Trophoblast cell (in vitro differentiated cells and primary cell): Measurements from ENCODE around the gene CFAP119.

Source experiments
- DNase-seq, 2 donors: peaks; one replicate each; pipeline ENCODE4 v3.0.0-alpha.2; 2016
- H2AFZ ChIP-seq: 2 replicates; pipeline ENCODE4 v1.6.1; 2013; ENCODE audit warnings: low read length, moderate library complexity, mild to moderate bottlenecking; ENCODE audit not compliant: insufficient read depth, poor library complexity
- H2AK5ac ChIP-seq: 2 replicates; pipeline ENCODE4 v1.6.1; 2013; ENCODE audit warnings: mild to moderate bottlenecking, low read length
- H2BK120ac ChIP-seq: 2 replicates; pipeline ENCODE4 v1.6.1; 2013; ENCODE audit warnings: low read length, mild to moderate bottlenecking, moderate library complexity; ENCODE audit not compliant: insufficient read depth, poor library complexity
- H2BK12ac ChIP-seq: 2 replicates; pipeline ENCODE4 v1.6.1; 2013; ENCODE audit warnings: mild to moderate bottlenecking, low read length, moderate library complexity
- H2BK5ac ChIP-seq: 2 replicates; pipeline ENCODE4 v1.6.1; 2013; ENCODE audit warnings: low read length, low read depth, moderate library complexity, mild to moderate bottlenecking; ENCODE audit not compliant: poor library complexity
- H3K14ac ChIP-seq: 2 replicates; pipeline ENCODE4 v1.6.1; 2013; ENCODE audit warnings: mild to moderate bottlenecking, low read length
- H3K18ac ChIP-seq: 2 replicates; pipeline ENCODE4 v1.6.1; 2013; ENCODE audit warnings: mild to moderate bottlenecking, low read length
- H3K23ac ChIP-seq: 2 replicates; pipeline ENCODE4 v1.6.1; 2013; ENCODE audit warnings: low read length
- H3K27ac ChIP-seq: 2 replicates; pipeline ENCODE4 v1.5.1; 2013; ENCODE audit warnings: low read depth, mild to moderate bottlenecking, inconsistent platforms, low read length, moderate library complexity
- H3K27me3 ChIP-seq: 2 replicates; pipeline ENCODE4 v1.6.1; 2013; ENCODE audit warnings: inconsistent platforms, mild to moderate bottlenecking, low read length, moderate library complexity; ENCODE audit not compliant: insufficient read depth
- H3K36me3 ChIP-seq, 2 experiments: 1 replicate in 1 of 2; 2 replicates in 1 of 2; pipeline ENCODE4 v1.6.1; 2013; ENCODE audit warnings: low read length in 2 of 2, mild to moderate bottlenecking in 2 of 2, moderate library complexity in 1 of 2; ENCODE audit not compliant: insufficient read depth in 2 of 2, control insufficient read depth in 1 of 2
- H3K4ac ChIP-seq: 2 replicates; pipeline ENCODE4 v1.6.1; 2013; ENCODE audit warnings: low read depth, mild to moderate bottlenecking, low read length, moderate library complexity
- H3K4me1 ChIP-seq, 2 experiments: 1 replicate in 1 of 2; 2 replicates in 1 of 2; pipeline ENCODE4 v1.6.1; 2013; ENCODE audit warnings: low read length in 2 of 2, mild to moderate bottlenecking in 2 of 2, moderate library complexity in 1 of 2; ENCODE audit not compliant: insufficient read depth in 2 of 2, control insufficient read depth in 1 of 2
- H3K4me2 ChIP-seq: 2 replicates; pipeline ENCODE4 v1.6.1; 2013; ENCODE audit warnings: inconsistent platforms, mild to moderate bottlenecking, low read length, moderate library complexity
- H3K4me3 ChIP-seq: 2 replicates; pipeline ENCODE4 v1.5.1; 2013; ENCODE audit warnings: mild to moderate bottlenecking, low read depth, low read length, inconsistent platforms
- H3K79me1 ChIP-seq: one replicate; pipeline ENCODE4 v1.6.1; 2013; ENCODE audit warnings: low read length
- H3K79me2 ChIP-seq: 2 replicates; pipeline ENCODE4 v1.6.1; 2013; ENCODE audit warnings: low read length, mild to moderate bottlenecking; ENCODE audit not compliant: control insufficient read depth, insufficient read depth, poor library complexity
- H3K9ac ChIP-seq: 2 replicates; pipeline ENCODE4 v1.6.1; 2013; ENCODE audit warnings: mild to moderate bottlenecking, low read length
- H3K9me3 ChIP-seq: 2 replicates; pipeline ENCODE4 v1.6.1; 2013; ENCODE audit warnings: low read depth, mild to moderate bottlenecking, control low read depth, inconsistent platforms, low read length; ENCODE audit not compliant: insufficient read depth
- H4K12ac ChIP-seq: 2 replicates; pipeline ENCODE4 v1.6.1; 2013; ENCODE audit warnings: low read depth, mild to moderate bottlenecking, low read length, moderate library complexity
- H4K8ac ChIP-seq: 2 replicates; pipeline ENCODE4 v1.6.1; 2013; ENCODE audit warnings: low read depth, mild to moderate bottlenecking, low read length, moderate library complexity
- H4K91ac ChIP-seq: one replicate; pipeline ENCODE4 v1.6.1; 2013; ENCODE audit warnings: low read depth, mild to moderate bottlenecking, low read length, moderate library complexity
- WGBS: extraction: QIAGEN DNeasy Blood & Tissue Kit; methylation state at CpG from one replicate; pipeline ENCODE4 v1.1.7; 2013; ENCODE audit warnings: missing lambda C conversion rate; ENCODE audit not compliant: insufficient read length, insufficient coverage; ENCODE audit errors: extremely low coverage; 5-methylcytosine and 5-hydroxymethylcytosine counted together

CFAP119 gene

DNA sequence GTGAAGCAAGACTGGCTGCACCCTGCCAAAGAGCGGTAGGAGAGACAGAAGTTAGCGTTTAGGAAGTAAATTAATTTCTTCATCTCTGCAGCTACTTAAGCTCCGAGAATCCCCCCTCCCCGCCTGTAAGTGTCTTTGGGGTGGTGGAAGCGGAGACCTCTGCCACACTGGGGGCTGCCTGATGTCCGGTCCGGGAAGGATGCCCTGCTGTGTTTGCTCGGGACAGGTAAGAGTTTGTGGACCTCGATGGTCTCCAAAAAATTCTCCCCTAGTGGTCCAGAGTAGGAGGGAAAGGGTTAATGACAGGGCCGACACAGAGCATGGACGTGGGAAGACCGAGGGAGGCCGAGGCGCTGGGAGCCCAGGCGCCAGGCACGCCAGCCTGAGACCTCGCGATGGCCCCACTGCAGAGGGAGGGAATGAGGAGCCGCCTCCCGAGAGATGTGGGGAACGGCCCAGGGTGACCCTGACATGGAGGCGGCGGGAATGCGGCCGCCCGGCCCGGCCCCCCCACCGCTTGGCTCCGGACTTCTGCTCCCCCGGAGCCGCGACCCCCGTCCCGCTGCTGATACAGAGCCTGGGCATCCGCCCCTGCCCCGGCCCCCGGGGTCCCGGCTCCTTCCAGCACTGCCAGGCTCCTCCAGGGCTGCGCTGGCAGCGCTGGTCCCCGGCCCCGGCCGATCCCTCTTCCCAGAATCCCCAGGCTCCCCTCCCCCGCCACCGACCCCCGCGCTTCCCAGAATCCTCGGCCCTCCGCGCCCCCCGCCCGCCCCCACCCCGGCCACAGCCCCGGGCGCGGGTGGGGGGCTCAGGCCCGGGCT, 24.5 kb upstream of the CFAP119 start:
- H4K12ac ChIP-seq, result peak overlapping the region; percentile 99

DNA sequence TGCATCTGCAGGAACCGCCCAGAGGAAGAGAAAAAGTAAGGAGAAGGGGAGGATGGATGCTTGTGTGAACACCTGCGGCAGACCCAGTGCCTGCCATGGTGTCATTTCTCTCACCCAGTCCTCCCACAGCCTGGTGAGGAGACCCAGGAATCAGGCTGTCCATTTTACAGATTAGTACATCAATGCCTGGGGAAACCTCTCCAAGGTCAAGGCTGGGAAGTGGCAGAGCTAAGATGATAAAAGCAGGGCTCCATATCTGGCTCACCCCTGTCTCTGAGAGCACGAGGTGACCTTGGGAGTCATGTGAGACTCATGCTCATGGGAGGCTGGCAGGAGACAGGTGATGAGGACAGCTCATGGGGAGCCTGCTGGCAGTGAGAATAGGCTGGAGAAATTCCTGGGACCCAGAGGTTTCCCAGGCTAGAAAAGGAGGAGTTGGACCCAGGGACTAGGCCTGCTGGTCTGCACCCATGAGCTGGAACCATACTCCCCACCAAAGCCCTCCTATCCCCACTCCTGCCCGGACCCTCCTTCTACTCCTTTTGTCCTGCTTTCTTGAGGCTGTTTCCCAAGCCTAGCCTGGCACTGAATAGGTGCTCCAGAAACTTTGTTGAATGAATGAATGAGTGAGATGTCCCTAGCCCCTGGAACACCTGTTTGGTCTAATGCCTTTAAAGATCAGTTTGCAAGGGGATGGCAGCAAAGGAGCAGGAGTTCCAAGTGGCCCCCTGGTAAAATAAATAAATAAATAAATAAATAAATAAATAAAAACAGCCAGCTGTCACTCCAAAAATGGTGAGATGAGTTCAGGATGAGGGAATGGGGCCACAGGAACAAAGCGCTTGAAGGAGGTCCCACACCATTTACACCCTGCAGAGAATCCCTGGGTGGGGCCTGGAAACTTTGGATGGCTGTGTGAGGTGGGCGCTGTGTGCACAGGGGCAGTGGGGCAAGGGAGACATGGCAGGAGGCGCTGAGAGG, 23.6 kb upstream of the CFAP119 start:
- H3K79me1 ChIP-seq, result peaks cover 12% of the 10 kb centered on the region
- H3K9ac ChIP-seq, result peak overlapping the region; percentile 86
- H3K27me3 ChIP-seq, result no peaks in the 10 kb centered on the region
- H2BK120ac ChIP-seq, result no peak overlapping the region
- H3K4ac ChIP-seq, result peak overlapping the region; percentile 29
- no peak for DNase-seq
- peaks cover 36 to 37% of the 10 kb centered on the region in 2 experiments for H3K36me3 ChIP-seq
- H2AK5ac ChIP-seq, result no peak overlapping the region
- H4K8ac ChIP-seq, result no peak overlapping the region
- H3K14ac ChIP-seq, result no peak overlapping the region
- no peak overlapping the region for H4K91ac ChIP-seq
- no peak overlapping the region for H3K18ac ChIP-seq
- no peak overlapping the region for H3K27ac ChIP-seq
- no peak overlapping the region for H3K23ac ChIP-seq
- peak overlapping the region; percentile 88 for H3K4me2 ChIP-seq
- no peak overlapping the region for H2AFZ ChIP-seq
- no CpG with 5 or more reads among the region's 7 CpGs for WGBS
- H2BK5ac ChIP-seq, result no peak overlapping the region
- H4K12ac ChIP-seq, result no peak overlapping the region
- H3K4me1 ChIP-seq, result peaks cover 4 to 7% of the 10 kb centered on the region in 2 experiments
- H3K9me3 ChIP-seq, result no peaks in the 10 kb centered on the region
- H3K4me3 ChIP-seq, result no peak overlapping the region
- H3K79me2 ChIP-seq, result peaks cover 5% of the 10 kb centered on the region
- H2BK12ac ChIP-seq, result no peak overlapping the region

More for the DNA sequence above, 24.5 kb upstream of the CFAP119 start:
- H2AFZ ChIP-seq, result no peak overlapping the region
- peak overlapping the region; percentile 88 for H3K4me2 ChIP-seq
- H3K4me3 ChIP-seq, result peak overlapping the region; percentile 96
- peaks cover 32 to 35% of the 10 kb centered on the region in 2 experiments for H3K36me3 ChIP-seq
- peak overlapping the region; percentile 21 for H3K4ac ChIP-seq
- peak overlapping the region; percentile 93 for H4K91ac ChIP-seq
- DNase-seq, result peak in 1 of 2 donors; percentile 45
- H3K23ac ChIP-seq, result no peak overlapping the region
- peak overlapping the region; percentile 57 for H2AK5ac ChIP-seq
- no peak overlapping the region for H2BK5ac ChIP-seq
- H3K9ac ChIP-seq, result peak overlapping the region; percentile 86
- peak overlapping the region; percentile 95 for H4K8ac ChIP-seq
- H3K79me2 ChIP-seq, result peaks cover 5% of the 10 kb centered on the region
- H3K27me3 ChIP-seq, result no peaks in the 10 kb centered on the region
- H3K18ac ChIP-seq, result peak overlapping the region; percentile 4
- peaks cover 4 to 7% of the 10 kb centered on the region in 2 experiments for H3K4me1 ChIP-seq
- H2BK12ac ChIP-seq, result no peak overlapping the region
- H3K79me1 ChIP-seq, result peaks cover 12% of the 10 kb centered on the region
- H2BK120ac ChIP-seq, result peak overlapping the region; percentile 27
- H3K14ac ChIP-seq, result peak overlapping the region; percentile 88
- H3K9me3 ChIP-seq, result no peaks in the 10 kb centered on the region
- H3K27ac ChIP-seq, result peak overlapping the region; percentile 23
- no CpG with 5 or more reads among the region's 57 CpGs for WGBS

DNA sequence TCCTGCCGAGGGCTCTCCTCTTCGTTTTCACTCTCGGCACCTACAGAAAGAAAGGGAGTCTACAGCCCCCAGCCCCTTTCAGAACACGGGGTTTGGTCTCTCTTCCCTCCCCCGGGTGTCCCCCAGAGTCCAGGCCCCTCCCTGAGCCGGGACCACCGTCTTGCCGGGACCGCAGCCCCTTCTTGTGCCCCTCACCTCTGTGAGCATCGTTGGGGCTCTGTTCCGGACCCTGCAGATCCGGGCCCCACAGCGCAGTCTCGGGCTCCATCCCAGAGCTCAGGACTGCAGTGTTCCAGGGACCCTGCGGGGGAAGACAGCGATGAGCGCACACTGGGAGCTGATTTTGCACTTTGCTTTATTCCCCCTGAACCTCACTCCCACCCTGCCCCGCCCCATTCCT, 22.4 kb upstream of the CFAP119 start:
- peaks cover 4 to 7% of the 10 kb centered on the region in 2 experiments for H3K4me1 ChIP-seq
- H3K4ac ChIP-seq, result no peak overlapping the region
- H3K23ac ChIP-seq, result no peak overlapping the region
- no peak overlapping the region for H2AFZ ChIP-seq
- H3K9me3 ChIP-seq, result no peaks in the 10 kb centered on the region
- no peak overlapping the region for H2BK5ac ChIP-seq
- peaks cover 42% of the 10 kb centered on the region in 2 experiments for H3K36me3 ChIP-seq
- H3K9ac ChIP-seq, result no peak overlapping the region
- no peak overlapping the region for H2BK120ac ChIP-seq
- no peak overlapping the region for H4K8ac ChIP-seq
- DNase-seq, result no peak
- WGBS, result no CpG with 5 or more reads among the region's 18 CpGs
- peaks cover 5% of the 10 kb centered on the region for H3K79me2 ChIP-seq
- no peak overlapping the region for H3K4me2 ChIP-seq
- H3K14ac ChIP-seq, result no peak overlapping the region
- H4K12ac ChIP-seq, result no peak overlapping the region
- H3K27me3 ChIP-seq, result no peaks in the 10 kb centered on the region
- H2AK5ac ChIP-seq, result no peak overlapping the region
- H3K27ac ChIP-seq, result no peak overlapping the region
- peaks cover 12% of the 10 kb centered on the region for H3K79me1 ChIP-seq
- H3K4me3 ChIP-seq, result no peak overlapping the region
- no peak overlapping the region for H2BK12ac ChIP-seq
- H4K91ac ChIP-seq, result no peak overlapping the region
- no peak overlapping the region for H3K18ac ChIP-seq

DNA sequence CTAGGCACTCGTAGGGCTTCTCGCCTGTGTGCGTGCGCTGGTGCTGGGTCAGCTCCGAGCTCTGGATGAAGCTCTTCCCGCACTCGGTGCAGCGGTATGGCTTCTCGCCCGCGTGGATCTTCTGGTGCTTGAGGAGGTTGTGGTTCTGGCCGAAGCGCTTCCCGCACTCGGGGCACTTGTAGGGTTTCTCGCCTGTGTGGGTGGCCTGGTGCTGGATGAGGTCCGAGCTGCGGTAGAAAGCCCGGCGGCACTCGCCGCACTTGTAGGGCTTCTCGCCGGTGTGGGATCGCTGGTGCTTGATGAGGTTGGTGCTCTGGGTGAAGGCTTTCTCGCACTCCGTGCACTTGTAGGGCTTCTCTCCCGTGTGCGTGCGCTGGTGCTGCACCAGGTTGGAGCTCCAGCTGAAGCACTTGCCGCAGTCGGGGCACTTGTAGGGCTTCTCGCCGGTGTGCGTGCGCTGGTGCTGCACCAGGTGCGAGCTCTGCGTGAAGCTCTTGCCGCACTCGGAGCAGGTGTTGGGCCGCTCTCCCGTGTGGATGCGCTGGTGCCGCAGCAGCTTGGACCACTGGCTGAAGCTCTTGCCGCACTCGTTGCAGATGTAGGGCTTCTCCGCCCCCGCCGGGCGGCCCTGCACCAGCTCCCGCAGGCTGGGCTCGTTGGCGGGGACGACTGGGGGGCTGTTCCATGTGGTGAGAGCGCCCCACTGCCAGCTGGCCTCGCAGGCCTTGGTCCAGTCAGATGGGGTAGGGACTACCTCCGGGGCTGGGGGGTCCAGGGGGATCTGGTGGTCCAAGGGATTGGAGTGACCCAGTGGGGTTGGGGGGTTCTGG, 21.6 kb upstream of the CFAP119 start:
- Histone ChIP-seq H3K4me2 (no peak overlapping the region), H3K36me3 (peaks cover 42% of the 10 kb centered on the region in 2 experiments), H3K4ac (no peak overlapping the region)

More for the DNA sequence above, 21.6 kb upstream of the CFAP119 start:
- Histone ChIP-seq H2AK5ac (no peak overlapping the region), H3K27ac (no peak overlapping the region), H2BK5ac (no peak overlapping the region), H3K23ac (no peak overlapping the region), H3K9me3 (no peaks in the 10 kb centered on the region), H4K12ac (no peak overlapping the region), H4K91ac (no peak overlapping the region), H3K4me1 (peaks cover 4 to 7% of the 10 kb centered on the region in 2 experiments), H3K18ac (no peak overlapping the region), H3K14ac (no peak overlapping the region), H3K79me1 (peaks cover 12% of the 10 kb centered on the region), H4K8ac (no peak overlapping the region), H3K79me2 (peaks cover 5% of the 10 kb centered on the region), H2AFZ (no peak overlapping the region), H2BK120ac (no peak overlapping the region), H3K4me3 (no peak overlapping the region), H2BK12ac (no peak overlapping the region), H3K9ac (no peak overlapping the region), H3K27me3 (no peaks in the 10 kb centered on the region)
- no peak for DNase-seq
- no CpG with 5 or more reads among the region's 57 CpGs for WGBS
